GM12892 (cell line): ENCODE measurements around the gene MYD88.

Experiments used
- POLR2A ChIP-seq: IDR thresholded peaks from 2 replicates; pipeline ENCODE4 v1.6.1; 2011; ENCODE audit warnings: low read depth, low read length, control low read depth
- POLR2AphosphoS5 ChIP-seq: IDR thresholded peaks from 2 replicates; pipeline ENCODE4 v1.6.1; 2011; ENCODE audit warnings: low read depth, low read length, control low read depth
- TAF1 ChIP-seq: IDR thresholded peaks from 2 replicates; pipeline ENCODE4 v1.6.1; 2011; ENCODE audit warnings: low read depth, mild to moderate bottlenecking, control low read depth, low read length, borderline replicate concordance

DNA sequence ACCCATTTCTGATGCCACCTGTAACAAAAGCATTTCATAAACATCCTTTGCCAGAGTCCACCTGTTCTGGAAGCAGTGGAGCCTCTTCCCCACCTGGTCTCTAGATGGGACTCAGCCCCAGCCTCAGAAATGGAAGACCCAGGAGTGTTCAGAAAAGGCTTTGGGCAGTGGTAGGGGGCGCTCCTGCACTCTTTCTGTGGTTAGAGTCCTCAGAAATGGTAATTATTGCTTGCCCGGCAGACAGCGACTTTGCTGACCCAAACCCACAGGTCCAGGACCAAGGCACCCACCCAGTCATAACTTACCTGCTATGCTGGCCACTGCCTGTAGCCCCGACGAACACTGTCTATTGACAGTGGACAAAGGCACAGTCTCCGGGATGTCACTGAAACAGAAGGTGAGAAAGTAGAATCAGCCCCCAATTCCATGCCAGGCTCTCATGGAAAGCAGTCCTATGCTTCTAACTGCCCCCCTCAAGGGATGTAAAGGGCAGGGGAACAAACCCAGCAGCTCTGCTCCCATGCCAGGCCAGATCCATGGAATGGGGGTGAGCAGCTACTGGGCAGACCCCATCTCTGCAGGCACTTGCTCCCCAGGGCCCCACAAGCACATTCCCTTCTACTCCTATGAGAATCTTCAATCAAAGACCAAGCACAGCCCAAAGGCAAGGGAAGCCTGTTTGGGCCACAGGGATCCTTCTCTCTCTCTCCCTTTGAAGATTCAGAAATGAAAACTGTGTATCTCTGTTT is 6.7 kb upstream of the MYD88 start:
- TF ChIP-seq POLR2A (no peak), TAF1 (no peak), POLR2AphosphoS5 (no peak)
